HG03159 (cell line): ENCODE results near the gene SRL.
"Not testable (repeated sequence)": the region's sequence is repeated elsewhere in the genome, so short reads cannot be mapped to it uniquely, and the experiment has no call there.

Experiments used
- ATAC-seq: cut with Tn5 transposase; IDR thresholded peaks from one replicate; pipeline ENCODE4 v1.9.1; 2021; ENCODE audit warnings: mild to moderate bottlenecking, moderate library complexity; ENCODE audit not compliant: unreplicated experiment

The SRL gene

GRCh38 chr16:4231367-4231766, 10.5 kb downstream of the SRL start:
- ATAC-seq, result no peak

- ATAC-seq, result no peak
These were observed 14.9 kb downstream of the SRL start for GRCh38 chr16:4227040-4227332.

- no peak for ATAC-seq
These were observed 15.4 kb downstream of the SRL start for GRCh38 chr16:4226251-4227039.

GRCh38 chr16:4225075-4225474, 16.8 kb downstream of the SRL start:
- ATAC-seq, result no peak

GRCh38 chr16:4220358-4220757, 21.5 kb downstream of the SRL start:
- ATAC-seq, result no peak

GRCh38 chr16:4218202-4218601, 23.7 kb downstream of the SRL start:
- ATAC-seq, result no peak

- no peak for ATAC-seq
These were observed 24.4 kb downstream of the SRL start for GRCh38 chr16:4217204-4218131.

- no peak for ATAC-seq
These were observed 25.3 kb downstream of the SRL start for GRCh38 chr16:4216596-4216995.

GRCh38 chr16:4215106-4215505, 26.8 kb downstream of the SRL start:
- no peak for ATAC-seq

- ATAC-seq, result no peak
These were observed 27.7 kb downstream of the SRL start for GRCh38 chr16:4214215-4214621.

GRCh38 chr16:4213737-4214136, 28.1 kb downstream of the SRL start:
- ATAC-seq, result no peak

- ATAC-seq, result no peak
These were observed 29.0 kb downstream of the SRL start for GRCh38 chr16:4212934-4213296.

GRCh38 chr16:4212211-4212933, 29.5 kb downstream of the SRL start:
- no peak for ATAC-seq

- not testable (repeated sequence) for ATAC-seq
These were observed 30.3 kb downstream of the SRL start for GRCh38 chr16:4211445-4212210.

GRCh38 chr16:4209666-4210065, 32.2 kb downstream of the SRL start:
- ATAC-seq, result no peak

GRCh38 chr16:4208341-4208751, 33.5 kb downstream of the SRL start:
- ATAC-seq, result no peak

- no peak for ATAC-seq
These were observed 34.1 kb downstream of the SRL start for GRCh38 chr16:4207683-4208340.

GRCh38 chr16:4207229-4207628, 34.7 kb downstream of the SRL start:
- ATAC-seq, result no peak

- ATAC-seq, result no peak
These were observed 35.2 kb downstream of the SRL start for GRCh38 chr16:4206680-4207079.

- ATAC-seq, result no peak
These were observed 35.9 kb downstream of the SRL start for GRCh38 chr16:4205971-4206370.
